GM12865 (cell line): ENCODE data around the gene SMARCD3.

Experiments
- DNase-seq: peaks from one replicate; pipeline ENCODE4 v3.0.0; 2010; ENCODE audit warnings: low read depth
- H3K4me3 ChIP-seq: 2 replicates; pipeline ENCODE4 v1.5.1; 2011; ENCODE audit warnings: mild to moderate bottlenecking, low read depth, low read length, control low read depth
- CTCF ChIP-seq: IDR thresholded peaks from 2 replicates; pipeline ENCODE4 v1.5.1; 2011; ENCODE audit warnings: low read length, control low read depth, low read depth, inconsistent platforms; ENCODE audit not compliant: insufficient read depth; ENCODE audit errors: missing control alignments

The SMARCD3 gene

GRCh38 chr7:151248346-151249033, at the start of gene SMARCD3:
Gene SMARCD3, minus strand, starts transcription at chr7:151248694. Its CDS starts 132 bp downstream, at chr7:151248562.
- no peak within 1 kb of the TSS for H3K4me3 ChIP-seq
- no peak for DNase-seq
- no peak for TF ChIP-seq CTCF

- DNase-seq = no peak
- H3K4me3 ChIP-seq = no peak overlapping the region
- TF ChIP-seq CTCF = no peak
Measured at GRCh38 chr7:151296202-151296992, 47.9 kb upstream of the SMARCD3 start.

GRCh38 chr7:151292850-151293249, 44.4 kb upstream of the SMARCD3 start:
- no peak for DNase-seq
- TF ChIP-seq CTCF = no peak
- H3K4me3 ChIP-seq = no peak overlapping the region

GRCh38 chr7:151291206-151291605, 42.7 kb upstream of the SMARCD3 start:
- no peak for DNase-seq
- no peak for TF ChIP-seq CTCF
- H3K4me3 ChIP-seq = no peak overlapping the region

- DNase-seq = no peak
- TF ChIP-seq CTCF = no peak
Measured at GRCh38 chr7:151290355-151290760, 41.9 kb upstream of the SMARCD3 start.

GRCh38 chr7:151289891-151290290, 41.4 kb upstream of the SMARCD3 start:
- no peak for DNase-seq
- no peak overlapping the region for H3K4me3 ChIP-seq
- no peak for TF ChIP-seq CTCF

More at GRCh38 chr7:151290355-151290760, 41.9 kb upstream of the SMARCD3 start:
- no peak overlapping the region for H3K4me3 ChIP-seq

GRCh38 chr7:151286148-151286547, 37.7 kb upstream of the SMARCD3 start:
- no peak overlapping the region for H3K4me3 ChIP-seq
- TF ChIP-seq CTCF = no peak
- DNase-seq = no peak
